Central memory CD8-positive, alpha-beta T cell (primary cell): ENCODE measurements around the gene GRK4.

Experiments used
- ATAC-seq: fragments of 150-1000 bp; cut with Tn5 transposase; replicated peaks from 2 replicates; pipeline ENCODE4 v1.10.0; 2022; ENCODE audit warnings: mild to moderate bottlenecking, moderate FRiP score, moderate number of reproducible peaks; ENCODE audit not compliant: poor library complexity, severe bottlenecking; ENCODE audit errors: extremely low read depth
- DNase-seq, 2 donors: peaks; one replicate each; pipeline ENCODE4 v3.0.0; 2021; ENCODE audit warnings: low spot score in 2 of 2
- H3K27ac Mint-ChIP-seq: one replicate; pipeline ENCODE4 v1.8.0; 2022; ENCODE audit warnings: low read depth, mild to moderate bottlenecking, moderate library complexity, mixed read lengths
- H3K27me3 Mint-ChIP-seq: one replicate; pipeline ENCODE4 v1.8.0; 2022; ENCODE audit warnings: mixed read lengths
- H3K36me3 Mint-ChIP-seq: one replicate; pipeline ENCODE4 v1.8.0; 2022; ENCODE audit warnings: mild to moderate bottlenecking, moderate library complexity, mixed read lengths; ENCODE audit not compliant: insufficient read depth
- H3K4me1 Mint-ChIP-seq: one replicate; pipeline ENCODE4 v1.8.0; 2022; ENCODE audit warnings: mixed read lengths
- H3K4me3 Mint-ChIP-seq: one replicate; pipeline ENCODE4 v1.8.0; 2022; ENCODE audit warnings: mild to moderate bottlenecking, moderate library complexity, mixed read lengths
- H3K9me3 Mint-ChIP-seq: one replicate; pipeline ENCODE4 v1.8.0; 2022; ENCODE audit warnings: mixed read lengths

GRK4 gene

GRCh38 chr4:2925931-2926860 is 37.2 kb upstream of the GRK4 start:
- ATAC-seq, result no peak
- DNase-seq, result no peak

GRCh38 chr4:2927016-2927695 is 36.2 kb upstream of the GRK4 start:
- Mint-ChIP-seq H3K36me3 (peaks cover 37% of the 10 kb centered on the region), H3K27me3 (no peaks in the 10 kb centered on the region), H3K9me3 (no peaks in the 10 kb centered on the region), H3K4me3 (no peak overlapping the region), H3K27ac (peak overlapping the region; percentile 90), H3K4me1 (peaks cover 25% of the 10 kb centered on the region)
- DNase-seq (no peak), ATAC-seq (no peak)

More at GRCh38 chr4:2925931-2926860, 37.2 kb upstream of the GRK4 start:
- Mint-ChIP-seq H3K27me3 (no peaks in the 10 kb centered on the region), H3K4me3 (no peak overlapping the region), H3K4me1 (peaks cover 27% of the 10 kb centered on the region), H3K27ac (peak overlapping the region; percentile 90), H3K36me3 (peaks cover 39% of the 10 kb centered on the region), H3K9me3 (no peaks in the 10 kb centered on the region)

- Mint-ChIP-seq H3K4me1 (peaks cover 24% of the 10 kb centered on the region), H3K36me3 (peaks cover 36% of the 10 kb centered on the region), H3K4me3 (no peak overlapping the region), H3K9me3 (no peaks in the 10 kb centered on the region), H3K27ac (no peak overlapping the region), H3K27me3 (no peaks in the 10 kb centered on the region)
- ATAC-seq, result no peak
- DNase-seq, result no peak
Measured at GRCh38 chr4:2927696-2928075, 35.7 kb upstream of the GRK4 start.

GRCh38 chr4:2928242-2929176 is 34.9 kb upstream of the GRK4 start:
- no peak overlapping the region for H3K4me3 Mint-ChIP-seq
- DNase-seq (no peak), ATAC-seq (no peak)
- H3K27me3 Mint-ChIP-seq, result no peaks in the 10 kb centered on the region
- H3K36me3 Mint-ChIP-seq, result peaks cover 38% of the 10 kb centered on the region
- peaks cover 24% of the 10 kb centered on the region for H3K4me1 Mint-ChIP-seq
- H3K27ac Mint-ChIP-seq, result no peak overlapping the region
- no peaks in the 10 kb centered on the region for H3K9me3 Mint-ChIP-seq

GRCh38 chr4:2929469-2929868 is 33.9 kb upstream of the GRK4 start:
- Mint-ChIP-seq H3K36me3 (peaks cover 37% of the 10 kb centered on the region), H3K4me3 (no peak overlapping the region)

GRCh38 chr4:2930135-2930757 is 33.1 kb upstream of the GRK4 start:
- no peak for ATAC-seq
- H3K4me3 Mint-ChIP-seq, result peak overlapping the region; percentile 23
- no peaks in the 10 kb centered on the region for H3K27me3 Mint-ChIP-seq
- no peak overlapping the region for H3K27ac Mint-ChIP-seq
- H3K36me3 Mint-ChIP-seq, result peaks cover 42% of the 10 kb centered on the region
- H3K9me3 Mint-ChIP-seq, result no peaks in the 10 kb centered on the region
- H3K4me1 Mint-ChIP-seq, result peaks cover 20% of the 10 kb centered on the region
- DNase-seq, result no peak

More at GRCh38 chr4:2929469-2929868, 33.9 kb upstream of the GRK4 start:
- DNase-seq (no peak), ATAC-seq (no peak)
- Mint-ChIP-seq H3K27me3 (no peaks in the 10 kb centered on the region), H3K9me3 (no peaks in the 10 kb centered on the region), H3K27ac (no peak overlapping the region), H3K4me1 (peaks cover 20% of the 10 kb centered on the region)

GRCh38 chr4:2930758-2931511 is 32.4 kb upstream of the GRK4 start:
- H3K27me3 Mint-ChIP-seq, result no peaks in the 10 kb centered on the region

GRCh38 chr4:2931512-2932301 is 31.7 kb upstream of the GRK4 start:
- Mint-ChIP-seq H3K9me3 (no peaks in the 10 kb centered on the region), H3K4me3 (peak overlapping the region; percentile 86), H3K27me3 (no peaks in the 10 kb centered on the region), H3K36me3 (peaks cover 50% of the 10 kb centered on the region), H3K27ac (peak overlapping the region; percentile 93), H3K4me1 (peaks cover 34% of the 10 kb centered on the region)
- ATAC-seq (no peak), DNase-seq (peak in 1 of 2 donors; percentile 54)

More at GRCh38 chr4:2930758-2931511, 32.4 kb upstream of the GRK4 start:
- Mint-ChIP-seq H3K27ac (peak overlapping the region; percentile 93), H3K4me1 (peaks cover 26% of the 10 kb centered on the region), H3K36me3 (peaks cover 49% of the 10 kb centered on the region), H3K9me3 (no peaks in the 10 kb centered on the region), H3K4me3 (peak overlapping the region; percentile 86)
- DNase-seq (no peak), ATAC-seq (no peak)

- Mint-ChIP-seq H3K4me1 (peaks cover 41% of the 10 kb centered on the region), H3K4me3 (peak overlapping the region; percentile 86), H3K9me3 (no peaks in the 10 kb centered on the region), H3K27me3 (no peaks in the 10 kb centered on the region), H3K36me3 (peaks cover 51% of the 10 kb centered on the region), H3K27ac (peak overlapping the region; percentile 93)
- no peak for DNase-seq
- no peak for ATAC-seq
Measured at GRCh38 chr4:2932321-2932950, 30.9 kb upstream of the GRK4 start.

- peaks cover 53% of the 10 kb centered on the region for H3K36me3 Mint-ChIP-seq
- H3K4me3 Mint-ChIP-seq, result peak overlapping the region; percentile 86
- no peak for ATAC-seq
- peak overlapping the region; percentile 93 for H3K27ac Mint-ChIP-seq
- H3K4me1 Mint-ChIP-seq, result peaks cover 43% of the 10 kb centered on the region
- DNase-seq, result no peak
- H3K9me3 Mint-ChIP-seq, result no peaks in the 10 kb centered on the region
- H3K27me3 Mint-ChIP-seq, result no peaks in the 10 kb centered on the region
Measured at GRCh38 chr4:2932951-2933565, 30.3 kb upstream of the GRK4 start.
